Neural progenitor cell (in vitro differentiated cells): ENCODE results near the gene TRIML2. TPM values are rescaled to one million over a fixed set of nuclear protein-coding genes. Genes with fewer than 3 reads are reported as not detected.

ENCODE experiments used
- DNase-seq: peaks from one replicate; pipeline ENCODE4 v3.0.0-alpha.2; 2016; ENCODE audit warnings: low spot score
- H2AFZ ChIP-seq: fragments of 200-600 bp; sonication (generic); replicated peaks from 2 replicates; pipeline ENCODE4 v1.6.1; 2016; ENCODE audit warnings: antibody characterized with exemption
- H3F3A ChIP-seq: fragments of 200-600 bp; sonication (generic); 2 replicates; pipeline ENCODE4 v1.6.1; 2016; ENCODE audit warnings: antibody characterized with exemption, low read depth
- H3K27ac ChIP-seq: fragments of 200-600 bp; sonication (generic); 2 replicates; pipeline ENCODE4 v1.5.1; 2016; ENCODE audit warnings: mild to moderate bottlenecking
- H3K27me3 ChIP-seq: fragments of 200-600 bp; sonication (generic); 2 replicates; pipeline ENCODE4 v1.6.1; 2016; ENCODE audit warnings: mild to moderate bottlenecking, moderate library complexity
- H3K36me3 ChIP-seq: fragments of 200-600 bp; sonication (generic); 2 replicates; pipeline ENCODE4 v1.5.1; 2016
- H3K4me1 ChIP-seq: fragments of 200-600 bp; sonication (generic); 2 replicates; pipeline ENCODE4 v1.6.1; 2016; ENCODE audit warnings: mixed run types
- H3K4me2 ChIP-seq: fragments of 200-600 bp; sonication (generic); 2 replicates; pipeline ENCODE4 v1.6.1; 2016
- H3K4me3 ChIP-seq: fragments of 200-600 bp; sonication (generic); 2 replicates; pipeline ENCODE4 v1.5.1; 2016
- H3K79me2 ChIP-seq: fragments of 200-600 bp; sonication (generic); 2 replicates; pipeline ENCODE4 v1.6.1; 2016; ENCODE audit warnings: low read depth
- H3K9ac ChIP-seq: fragments of 200-600 bp; sonication (generic); 2 replicates; pipeline ENCODE4 v1.6.1; 2016
- H3K9me3 ChIP-seq: fragments of 200-600 bp; sonication (generic); 2 replicates; pipeline ENCODE4 v1.5.1; 2016; ENCODE audit warnings: low read depth
- H4K20me1 ChIP-seq: fragments of 200-600 bp; sonication (generic); 2 replicates; pipeline ENCODE4 v1.6.1; 2016; ENCODE audit warnings: low read depth
- H3K27ac Mint-ChIP-seq: 3 replicates; pipeline ENCODE4 v1.8.0; 2021; ENCODE audit warnings: mixed read lengths
- H3K27me3 Mint-ChIP-seq: 2 replicates; pipeline ENCODE4 v1.8.0; 2022; ENCODE audit warnings: low read depth, mild to moderate bottlenecking, inconsistent platforms, moderate library complexity, mixed read lengths; ENCODE audit not compliant: insufficient read depth
- H3K36me3 Mint-ChIP-seq: 3 replicates; pipeline ENCODE4 v1.8.0; 2021; ENCODE audit warnings: mixed read lengths
- H3K4me1 Mint-ChIP-seq: 3 replicates; pipeline ENCODE4 v1.8.0; 2021; ENCODE audit warnings: mixed read lengths
- H3K4me3 Mint-ChIP-seq: 3 replicates; pipeline ENCODE4 v1.8.0; 2021; ENCODE audit warnings: mild to moderate bottlenecking, moderate library complexity, mixed read lengths
- H3K9me3 Mint-ChIP-seq: 3 replicates; pipeline ENCODE4 v1.8.0; 2020; ENCODE audit warnings: mixed read lengths
- EZH2 ChIP-seq: fragments of 200-600 bp; sonication (generic); IDR thresholded peaks from 2 replicates; pipeline ENCODE4 v1.6.1; 2017; ENCODE audit warnings: antibody characterized with exemption, mild to moderate bottlenecking, moderate library complexity
- EZH2phosphoT487 ChIP-seq: fragments of 200-600 bp; sonication (generic); IDR thresholded peaks from 2 replicates; pipeline ENCODE4 v1.6.1; 2017; ENCODE audit warnings: antibody characterized with exemption
- total RNA-seq: library from RNA; depleted of rRNA; stranded (reverse); fragments of >200 nt; gene quantifications from 2 replicates; pipeline ENCODE4 v1.2.3, GENCODE V29; 2015; ENCODE audit warnings: low replicate concordance
- TF ChIP-seq, protein P1 (sequence below): fragments of 200-600 bp; sonication (generic); IDR thresholded peaks from 2 replicates; pipeline ENCODE4 v1.5.1; 2017; ENCODE audit warnings: antibody characterized with exemption, mild to moderate bottlenecking

The TRIML2 gene
- total RNA-seq, 1 donor from 2014 or later = 0.65 TPM

DNA sequence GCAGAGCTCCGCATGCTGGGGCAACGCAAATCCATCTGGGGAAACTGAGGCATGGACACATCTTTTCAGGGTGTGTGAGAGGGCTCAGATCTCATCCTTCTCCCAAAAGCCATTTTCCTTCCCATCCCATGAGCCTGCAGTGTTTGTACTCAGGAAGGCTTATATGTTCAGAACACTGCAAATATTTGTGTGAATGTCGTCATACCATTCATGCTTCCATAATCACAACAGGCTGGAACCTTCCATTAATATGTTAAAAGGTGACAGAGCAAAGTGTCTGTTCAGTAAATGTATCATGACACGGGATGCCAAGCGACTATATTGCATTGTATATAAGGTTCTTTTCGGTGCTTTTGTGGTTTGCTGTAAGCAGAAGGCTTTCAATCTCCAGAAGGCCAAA is 38.4 kb upstream of the TRIML2 start:
- Histone ChIP-seq H3K4me3 (no peak overlapping the region), H3K4me1 (no peaks in the 10 kb centered on the region), H3K27ac (no peak overlapping the region), H3K27me3 (no peaks in the 10 kb centered on the region), H3K36me3 (no peaks in the 10 kb centered on the region), H3K79me2 (no peaks in the 10 kb centered on the region), H3K4me2 (no peak overlapping the region), H3K9me3 (no peaks in the 10 kb centered on the region), H3F3A (no peaks in the 10 kb centered on the region), H2AFZ (no peak overlapping the region), H4K20me1 (no peaks in the 10 kb centered on the region), H3K9ac (no peak overlapping the region)
- H3K4me1 Mint-ChIP-seq = no peaks in the 10 kb centered on the region
- TF ChIP-seq EZH2 (no peak), EZH2phosphoT487 (no peak)
- TF ChIP-seq, protein P1, sequence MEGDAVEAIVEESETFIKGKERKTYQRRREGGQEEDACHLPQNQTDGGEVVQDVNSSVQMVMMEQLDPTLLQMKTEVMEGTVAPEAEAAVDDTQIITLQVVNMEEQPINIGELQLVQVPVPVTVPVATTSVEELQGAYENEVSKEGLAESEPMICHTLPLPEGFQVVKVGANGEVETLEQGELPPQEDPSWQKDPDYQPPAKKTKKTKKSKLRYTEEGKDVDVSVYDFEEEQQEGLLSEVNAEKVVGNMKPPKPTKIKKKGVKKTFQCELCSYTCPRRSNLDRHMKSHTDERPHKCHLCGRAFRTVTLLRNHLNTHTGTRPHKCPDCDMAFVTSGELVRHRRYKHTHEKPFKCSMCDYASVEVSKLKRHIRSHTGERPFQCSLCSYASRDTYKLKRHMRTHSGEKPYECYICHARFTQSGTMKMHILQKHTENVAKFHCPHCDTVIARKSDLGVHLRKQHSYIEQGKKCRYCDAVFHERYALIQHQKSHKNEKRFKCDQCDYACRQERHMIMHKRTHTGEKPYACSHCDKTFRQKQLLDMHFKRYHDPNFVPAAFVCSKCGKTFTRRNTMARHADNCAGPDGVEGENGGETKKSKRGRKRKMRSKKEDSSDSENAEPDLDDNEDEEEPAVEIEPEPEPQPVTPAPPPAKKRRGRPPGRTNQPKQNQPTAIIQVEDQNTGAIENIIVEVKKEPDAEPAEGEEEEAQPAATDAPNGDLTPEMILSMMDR = no peak
- peaks cover 2% of the 10 kb centered on the region for H3K27me3 Mint-ChIP-seq
- no peak overlapping the region for H3K4me3 Mint-ChIP-seq
- DNase-seq = no peak
- no peaks in the 10 kb centered on the region for H3K36me3 Mint-ChIP-seq
- H3K9me3 Mint-ChIP-seq = peaks cover 14% of the 10 kb centered on the region
- H3K27ac Mint-ChIP-seq = no peak overlapping the region

DNA sequence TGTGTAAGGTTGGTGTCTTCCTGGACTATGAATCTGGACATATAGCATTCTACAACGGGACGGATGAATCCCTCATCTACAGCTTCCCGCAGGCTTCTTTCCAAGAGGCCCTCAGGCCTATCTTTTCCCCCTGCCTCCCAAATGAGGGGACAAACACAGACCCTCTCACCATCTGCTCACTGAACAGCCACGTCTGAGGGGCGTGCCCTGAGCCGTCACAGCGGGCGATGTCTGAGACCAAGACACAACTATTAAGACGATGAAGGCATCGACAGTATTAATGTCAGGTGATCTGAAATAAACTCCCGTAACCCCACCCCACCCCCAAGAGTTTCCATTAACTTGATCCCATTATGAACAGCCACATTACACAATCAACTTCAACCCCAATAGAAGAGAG is 37.8 kb upstream of the TRIML2 start:
- Mint-ChIP-seq H3K4me3 (no peak overlapping the region), H3K4me1 (no peaks in the 10 kb centered on the region), H3K27ac (no peak overlapping the region), H3K36me3 (no peaks in the 10 kb centered on the region), H3K27me3 (peaks cover 2% of the 10 kb centered on the region), H3K9me3 (peaks cover 14% of the 10 kb centered on the region)
- TF ChIP-seq, protein P1 = no peak
- no peak for TF ChIP-seq EZH2
- no peak for TF ChIP-seq EZH2phosphoT487
- H2AFZ ChIP-seq = no peak overlapping the region
- H3K4me2 ChIP-seq = no peak overlapping the region
- H3K27ac ChIP-seq = no peak overlapping the region
- no peaks in the 10 kb centered on the region for H3K9me3 ChIP-seq
- no peaks in the 10 kb centered on the region for H3K27me3 ChIP-seq
- H3K4me1 ChIP-seq = no peaks in the 10 kb centered on the region
- no peaks in the 10 kb centered on the region for H3F3A ChIP-seq
- no peak for DNase-seq
- no peaks in the 10 kb centered on the region for H4K20me1 ChIP-seq
- H3K79me2 ChIP-seq = no peaks in the 10 kb centered on the region
- H3K36me3 ChIP-seq = no peaks in the 10 kb centered on the region
- H3K4me3 ChIP-seq = no peak overlapping the region
- no peak overlapping the region for H3K9ac ChIP-seq

DNA sequence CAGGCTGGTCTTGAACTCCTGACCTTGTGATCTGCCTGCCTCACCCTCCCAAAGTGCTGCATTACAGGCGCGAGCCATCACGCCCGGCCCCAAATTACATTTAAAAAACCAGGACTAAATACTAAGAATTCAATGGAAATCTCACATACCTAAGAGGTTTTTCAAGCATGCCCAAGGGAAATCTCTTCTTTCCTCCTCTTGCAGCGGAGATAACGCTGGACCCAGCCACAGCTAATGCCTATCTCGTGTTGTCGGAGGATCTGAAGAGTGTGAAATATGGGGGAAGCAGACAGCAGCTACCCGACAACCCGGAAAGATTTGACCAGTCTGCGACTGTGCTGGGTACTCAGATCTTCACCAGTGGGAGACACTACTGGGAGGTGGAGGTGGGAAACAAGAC is 37.2 kb upstream of the TRIML2 start:
- Mint-ChIP-seq H3K4me1 (no peaks in the 10 kb centered on the region), H3K27ac (no peak overlapping the region), H3K36me3 (no peaks in the 10 kb centered on the region), H3K4me3 (no peak overlapping the region), H3K27me3 (peaks cover 2% of the 10 kb centered on the region), H3K9me3 (peaks cover 14% of the 10 kb centered on the region)
- no peak overlapping the region for H2AFZ ChIP-seq
- no peaks in the 10 kb centered on the region for H3F3A ChIP-seq
- TF ChIP-seq EZH2phosphoT487 (no peak), EZH2 (no peak)
- TF ChIP-seq, protein P1 = no peak
- H3K9ac ChIP-seq = no peak overlapping the region
- H3K4me2 ChIP-seq = no peak overlapping the region
- H3K4me1 ChIP-seq = no peaks in the 10 kb centered on the region
- no peaks in the 10 kb centered on the region for H3K36me3 ChIP-seq
- no peaks in the 10 kb centered on the region for H3K27me3 ChIP-seq
- no peak for DNase-seq
- no peaks in the 10 kb centered on the region for H4K20me1 ChIP-seq
- H3K79me2 ChIP-seq = no peaks in the 10 kb centered on the region
- no peak overlapping the region for H3K4me3 ChIP-seq
- H3K27ac ChIP-seq = no peak overlapping the region
- H3K9me3 ChIP-seq = no peaks in the 10 kb centered on the region

DNA sequence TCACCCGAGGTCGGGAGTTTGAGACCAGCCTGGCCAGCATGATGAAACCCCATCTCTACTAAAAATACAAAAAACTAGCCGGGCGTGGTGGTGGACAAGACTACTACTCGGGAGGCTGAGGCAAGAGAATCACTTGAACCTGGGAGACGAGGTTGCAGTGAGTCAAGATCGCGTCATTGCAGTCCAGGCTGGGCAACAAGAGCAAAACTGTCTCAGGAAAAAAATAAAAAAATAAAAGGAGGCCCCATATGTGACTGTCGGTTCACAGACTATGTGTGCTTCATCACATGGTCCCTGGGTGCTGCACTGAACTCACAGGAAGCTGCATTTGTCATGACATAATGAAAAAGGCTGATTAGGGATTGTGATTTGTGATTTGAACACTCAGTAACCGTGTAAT is 36.2 kb upstream of the TRIML2 start:
- Histone ChIP-seq H3K79me2 (no peaks in the 10 kb centered on the region), H3F3A (no peaks in the 10 kb centered on the region), H3K27me3 (no peaks in the 10 kb centered on the region), H3K27ac (no peak overlapping the region), H3K9ac (no peak overlapping the region), H3K4me1 (no peaks in the 10 kb centered on the region), H3K4me2 (no peak overlapping the region), H3K4me3 (no peak overlapping the region), H3K9me3 (no peaks in the 10 kb centered on the region), H3K36me3 (no peaks in the 10 kb centered on the region), H2AFZ (no peak overlapping the region), H4K20me1 (no peaks in the 10 kb centered on the region)
- DNase-seq = no peak
- Mint-ChIP-seq H3K27ac (no peak overlapping the region), H3K36me3 (no peaks in the 10 kb centered on the region), H3K4me1 (no peaks in the 10 kb centered on the region), H3K27me3 (peaks cover 2% of the 10 kb centered on the region), H3K4me3 (no peak overlapping the region), H3K9me3 (peaks cover 12% of the 10 kb centered on the region)
- TF ChIP-seq, protein P1 = no peak
- TF ChIP-seq EZH2 = no peak
- TF ChIP-seq EZH2phosphoT487 = no peak
